HG03442 (cell line): Measurements from ENCODE around the gene RPS6KA5.
"Not testable (repeated sequence)": the region's sequence is repeated elsewhere in the genome, so short reads cannot be mapped to it uniquely, and the experiment has no call there.

Source experiments
- ATAC-seq: cut with Tn5 transposase; IDR thresholded peaks from one replicate; pipeline ENCODE4 v1.9.1; 2021; ENCODE audit warnings: mild to moderate bottlenecking, moderate library complexity; ENCODE audit not compliant: unreplicated experiment

RPS6KA5 gene

GRCh38 chr14:91060351-91061055, at the start of gene RPS6KA5:
Gene RPS6KA5, minus strand, starts transcription at chr14:91060641. Its CDS starts 207 bp downstream, at chr14:91060434.
- ATAC-seq, result peak; percentile 88

GRCh38 chr14:91108941-91109611, 48.6 kb upstream of the RPS6KA5 start:
- no peak for ATAC-seq

GRCh38 chr14:91103116-91103515, 42.7 kb upstream of the RPS6KA5 start:
- ATAC-seq, result no peak

- no peak for ATAC-seq
Measured at GRCh38 chr14:91100102-91100501, 39.7 kb upstream of the RPS6KA5 start.

- ATAC-seq, result no peak
Measured at GRCh38 chr14:91098591-91098990, 38.1 kb upstream of the RPS6KA5 start.

- ATAC-seq, result not testable (repeated sequence)
Measured at GRCh38 chr14:91097657-91098056, 37.2 kb upstream of the RPS6KA5 start.

- no peak for ATAC-seq
Measured at GRCh38 chr14:91095178-91095577, 34.7 kb upstream of the RPS6KA5 start.

- no peak for ATAC-seq
Measured at GRCh38 chr14:91094772-91095171, 34.3 kb upstream of the RPS6KA5 start.

- not testable (repeated sequence) for ATAC-seq
Measured at GRCh38 chr14:91093743-91094472, 33.5 kb upstream of the RPS6KA5 start.

GRCh38 chr14:91092073-91092472, 31.6 kb upstream of the RPS6KA5 start:
- no peak for ATAC-seq

GRCh38 chr14:91090743-91091142, 30.3 kb upstream of the RPS6KA5 start:
- ATAC-seq, result no peak

- no peak for ATAC-seq
Measured at GRCh38 chr14:91089958-91090535, 29.6 kb upstream of the RPS6KA5 start.

- no peak for ATAC-seq
Measured at GRCh38 chr14:91088585-91089235, 28.3 kb upstream of the RPS6KA5 start.

- ATAC-seq, result not testable (repeated sequence)
Measured at GRCh38 chr14:91087470-91087869, 27.0 kb upstream of the RPS6KA5 start.

- no peak for ATAC-seq
Measured at GRCh38 chr14:91084516-91084915, 24.1 kb upstream of the RPS6KA5 start.

- no peak for ATAC-seq
Measured at GRCh38 chr14:91082282-91082681, 21.8 kb upstream of the RPS6KA5 start.

- no peak for ATAC-seq
Measured at GRCh38 chr14:91080071-91080470, 19.6 kb upstream of the RPS6KA5 start.

- ATAC-seq, result peak; percentile 92
Measured at GRCh38 chr14:91078095-91078737, 17.8 kb upstream of the RPS6KA5 start.

- no peak for ATAC-seq
Measured at GRCh38 chr14:91075553-91075952, 15.1 kb upstream of the RPS6KA5 start.

GRCh38 chr14:91070572-91070971, 10.1 kb upstream of the RPS6KA5 start:
- ATAC-seq, result no peak
